AG09309 (cell line): Measurements from ENCODE around the gene KDELR1.
A peak's percentile ranks its signal among the peaks of the same experiment; 100 is the strongest.

Experiments
- DNase-seq: peaks from one replicate; pipeline ENCODE4 v3.0.0-alpha.2; 2010; ENCODE audit warnings: low read depth
- H3K4me3 ChIP-seq: 2 replicates; pipeline ENCODE4 v1.5.1; 2011; ENCODE audit warnings: mild to moderate bottlenecking, low read depth, low read length, moderate library complexity; ENCODE audit not compliant: control insufficient read depth
- CTCF ChIP-seq: IDR thresholded peaks from 2 replicates; pipeline ENCODE4 v1.5.1; 2011; ENCODE audit warnings: mild to moderate bottlenecking, low read depth, low read length, inconsistent platforms; ENCODE audit not compliant: insufficient read depth, control insufficient read depth; ENCODE audit errors: missing control alignments

KDELR1 gene

DNA sequence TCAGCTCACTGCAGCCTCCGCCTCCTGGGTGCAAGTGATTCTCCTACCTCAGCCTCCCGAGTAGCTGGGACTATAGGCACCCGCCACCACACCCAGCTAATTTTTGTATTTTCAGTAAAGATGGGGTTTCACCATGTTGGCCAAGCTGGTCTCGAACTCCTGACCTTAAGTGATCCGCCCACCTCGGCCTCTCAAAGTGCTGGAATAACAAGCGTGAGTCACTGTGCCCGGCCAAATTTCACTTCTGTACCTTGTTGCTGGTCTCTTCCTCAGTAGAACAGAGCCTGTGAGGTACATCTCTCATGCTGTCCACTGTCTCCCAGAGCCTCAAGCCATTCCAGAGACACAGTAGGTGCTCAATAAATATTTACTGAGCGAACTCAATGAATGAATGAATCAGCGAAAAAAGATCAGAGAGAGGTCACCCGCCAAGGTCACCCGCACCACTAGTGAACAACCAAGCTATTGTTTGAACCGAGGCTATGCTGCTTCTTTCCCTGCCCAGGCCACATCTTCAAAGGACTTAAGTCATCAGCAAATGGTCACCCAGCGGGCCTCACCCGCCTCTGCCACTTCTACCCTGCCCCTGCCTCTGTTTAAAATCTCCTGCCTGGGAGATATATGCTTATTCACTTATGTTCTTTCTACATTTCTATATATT, 36.9 kb downstream of the KDELR1 start:
- no peak overlapping the region for H3K4me3 ChIP-seq
- no peak for DNase-seq
- no peak for TF ChIP-seq CTCF

GRCh38 chr19:48353677-48354076, 37.7 kb downstream of the KDELR1 start:
- H3K4me3 ChIP-seq, result no peak overlapping the region
- TF ChIP-seq CTCF, result no peak
- DNase-seq, result no peak

- no peak for DNase-seq
Measured at GRCh38 chr19:48351341-48351752, 40.0 kb downstream of the KDELR1 start.

GRCh38 chr19:48350856-48351255, 40.5 kb downstream of the KDELR1 start:
- DNase-seq, result no peak
- TF ChIP-seq CTCF, result no peak
- no peak overlapping the region for H3K4me3 ChIP-seq

More at GRCh38 chr19:48351341-48351752, 40.0 kb downstream of the KDELR1 start:
- peak; percentile 81 for TF ChIP-seq CTCF
- no peak overlapping the region for H3K4me3 ChIP-seq

DNA sequence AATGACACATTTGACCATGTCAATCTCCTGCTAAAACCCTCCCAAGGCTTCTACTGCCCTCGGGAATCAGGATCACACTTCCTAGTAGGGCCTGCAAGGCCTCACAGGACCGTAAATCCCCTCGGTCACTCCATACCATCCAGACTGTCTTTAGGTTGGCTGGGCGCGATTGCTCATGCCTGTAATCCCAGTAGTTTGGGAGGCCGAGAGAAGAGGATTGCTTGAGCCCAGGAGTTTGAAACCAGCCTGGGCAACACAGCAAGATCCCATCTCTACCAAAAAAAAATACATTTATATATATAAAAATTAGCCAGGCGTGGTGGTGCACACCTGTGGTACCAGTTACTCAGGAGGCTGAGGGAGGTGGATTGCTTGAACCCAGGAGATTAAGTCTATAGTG, 42.6 kb downstream of the KDELR1 start:
- DNase-seq, result no peak
- no peak overlapping the region for H3K4me3 ChIP-seq
- no peak for TF ChIP-seq CTCF

GRCh38 chr19:48348045-48348444, 43.3 kb downstream of the KDELR1 start:
- TF ChIP-seq CTCF, result no peak
- no peak overlapping the region for H3K4me3 ChIP-seq
- DNase-seq, result no peak
